Spleen (tissue), 7 donors: Measurements from ENCODE around the gene ABCA13.

Source experiments
- POLR2A ChIP-seq, 3 donors: fragments of 450-650 bp; IDR thresholded peaks; one replicate each; pipeline ENCODE4 v1.5.1; 2017; ENCODE audit warnings: antibody characterized with exemption in 3 of 3, mild to moderate bottlenecking in 1 of 3
- POLR2AphosphoS5 ChIP-seq, 3 donors: sonication (generic); formaldehyde crosslinking; IDR thresholded peaks; one replicate each; pipeline ENCODE4 v1.5.1; 2017; ENCODE audit warnings: antibody characterized with exemption in 3 of 3
- TF ChIP-seq, protein P1 (sequence below), 11 experiments: fragments of 200-600 bp in 7 of 11; fragments of 450-650 bp in 4 of 11; sonication (generic) in 4 of 11; IDR thresholded peaks in 8 of 11; conservative IDR thresholded peaks in 3 of 11; 1 replicate in 7 of 11; 2 replicates in 4 of 11; pipeline versions ENCODE4 v1.4.0 to v1.8.0; 2016 to 2021; ENCODE audit warnings: antibody characterized with exemption in 11 of 11, inconsistent platforms in 4 of 11, mild to moderate bottlenecking in 1 of 11
- donor health status: DM: no; HTN: no; CAD: no; lungs with moderate emphysema.
- donor health status: DM: no; HTN: no; CAD: no.
- donor health status: DM: no; HTN: no; CAD: no.

DNA sequence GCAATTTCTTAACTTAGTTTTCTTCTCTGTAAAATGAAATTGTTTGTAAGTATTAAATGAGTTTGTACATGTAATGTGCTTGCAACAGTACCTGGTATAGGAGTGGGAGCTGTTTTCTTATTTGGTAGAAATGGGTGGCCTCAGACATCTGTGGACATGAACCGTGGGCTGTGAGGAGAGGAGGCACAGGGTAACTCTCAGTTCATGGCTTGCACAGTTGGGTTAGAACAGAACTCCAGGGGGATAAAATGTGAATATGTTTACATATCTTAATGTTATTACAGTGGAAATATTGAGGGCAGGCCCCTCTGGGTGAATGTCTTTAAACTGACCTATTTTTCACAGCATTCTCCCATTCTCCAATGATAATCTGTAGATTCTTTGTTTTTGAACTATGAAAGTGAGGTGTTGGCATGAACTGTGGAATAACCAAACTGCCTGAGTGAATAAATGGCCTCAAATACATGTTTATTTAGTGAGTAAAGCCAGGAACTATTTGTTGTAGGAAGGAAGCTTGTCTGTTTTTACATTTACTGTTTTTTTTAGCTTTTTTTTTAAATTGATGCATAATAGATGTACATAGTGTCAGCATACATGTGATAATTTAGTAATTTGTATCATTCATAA, 2.6 kb downstream of the ABCA13 start:
- TF ChIP-seq POLR2AphosphoS5 (IDR thresholded peaks at IDR 0.05), result no peak
- TF ChIP-seq, protein P1, sequence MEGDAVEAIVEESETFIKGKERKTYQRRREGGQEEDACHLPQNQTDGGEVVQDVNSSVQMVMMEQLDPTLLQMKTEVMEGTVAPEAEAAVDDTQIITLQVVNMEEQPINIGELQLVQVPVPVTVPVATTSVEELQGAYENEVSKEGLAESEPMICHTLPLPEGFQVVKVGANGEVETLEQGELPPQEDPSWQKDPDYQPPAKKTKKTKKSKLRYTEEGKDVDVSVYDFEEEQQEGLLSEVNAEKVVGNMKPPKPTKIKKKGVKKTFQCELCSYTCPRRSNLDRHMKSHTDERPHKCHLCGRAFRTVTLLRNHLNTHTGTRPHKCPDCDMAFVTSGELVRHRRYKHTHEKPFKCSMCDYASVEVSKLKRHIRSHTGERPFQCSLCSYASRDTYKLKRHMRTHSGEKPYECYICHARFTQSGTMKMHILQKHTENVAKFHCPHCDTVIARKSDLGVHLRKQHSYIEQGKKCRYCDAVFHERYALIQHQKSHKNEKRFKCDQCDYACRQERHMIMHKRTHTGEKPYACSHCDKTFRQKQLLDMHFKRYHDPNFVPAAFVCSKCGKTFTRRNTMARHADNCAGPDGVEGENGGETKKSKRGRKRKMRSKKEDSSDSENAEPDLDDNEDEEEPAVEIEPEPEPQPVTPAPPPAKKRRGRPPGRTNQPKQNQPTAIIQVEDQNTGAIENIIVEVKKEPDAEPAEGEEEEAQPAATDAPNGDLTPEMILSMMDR (IDR thresholded peaks at IDR 0.05 in 8 of 11, conservative IDR thresholded peaks at IDR 0.05 in 3 of 11), result no peak
- no peak for TF ChIP-seq POLR2A (IDR thresholded peaks at IDR 0.05)
